Lower lobe of right lung (tissue), 2 donors: ENCODE data around the gene FFAR1. TPM values are rescaled to one million over a fixed set of nuclear protein-coding genes. Genes with fewer than 3 reads are reported as not detected.
A peak's percentile ranks its signal among the peaks of the same experiment; 100 is the strongest.

Experiments
- ATAC-seq, 2 donors: fragments of 200-7000 bp; cut with Tn5 transposase; one replicate each; pipeline ENCODE4 v1.9.1; 2020 to 2022; ENCODE audit warnings: mild to moderate bottlenecking in 2 of 2, moderate library complexity in 2 of 2
- DNase-seq: peaks from one replicate; pipeline ENCODE4 v3.0.0-alpha.2; 2020
- H3K27ac ChIP-seq: fragments of 200-600 bp; one replicate; pipeline ENCODE4 v1.8.0; 2022
- H3K27me3 ChIP-seq: fragments of 200-600 bp; one replicate; pipeline ENCODE4 v1.8.0; 2022; ENCODE audit warnings: low read depth
- H3K36me3 ChIP-seq: fragments of 200-600 bp; one replicate; pipeline ENCODE4 v1.8.0; 2022; ENCODE audit warnings: mild to moderate bottlenecking
- H3K4me1 ChIP-seq: fragments of 200-600 bp; one replicate; pipeline ENCODE4 v1.8.0; 2022
- H3K4me3 ChIP-seq: fragments of 200-600 bp; one replicate; pipeline ENCODE4 v1.8.0; 2022; ENCODE audit warnings: mild to moderate bottlenecking
- H3K9me3 ChIP-seq: fragments of 200-600 bp; one replicate; pipeline ENCODE4 v1.8.0; 2022
- CTCF ChIP-seq: fragments of 200-600 bp; IDR thresholded peaks from one replicate; pipeline ENCODE4 v1.8.0; 2022; ENCODE audit warnings: antibody characterized with exemption, mild to moderate bottlenecking
- intact Hi-C: fragments of 100-400 bp; cut with DNase I; formaldehyde crosslinking; loops from one replicate; pipeline ENCODE4 v1.11.0; 2022
- total RNA-seq: library from RNA; stranded (reverse); fragmentation: NEBNext Ultra II Directional; extraction: Animal tissue kit (Norgen Biotek cat#: 25700); gene quantifications from one replicate; pipeline ENCODE4 v1.2.1, GENCODE V29; 2021
- donor health status: DM: no; HTN: yes; CAD: no; lungs with severe emphysema.

FFAR1 gene
- total RNA-seq, 1 donor from 2014 or later, result not detected

- no peak overlapping the region for H3K27ac ChIP-seq
- ATAC-seq (no peak), DNase-seq (peak; percentile 20)
- H3K27me3 ChIP-seq, result peaks cover 5% of the 10 kb centered on the region
- intact Hi-C loops, result no loop called here
- no peaks in the 10 kb centered on the region for H3K36me3 ChIP-seq
- no peak overlapping the region for H3K4me3 ChIP-seq
- no peak for TF ChIP-seq CTCF
- no peaks in the 10 kb centered on the region for H3K9me3 ChIP-seq
- peaks cover 10% of the 10 kb centered on the region for H3K4me1 ChIP-seq
Observed at GRCh38 chr19:35344511-35345031, 3.1 kb upstream of the FFAR1 start.

GRCh38 chr19:35345671-35346111, 2.0 kb upstream of the FFAR1 start:
- Histone ChIP-seq H3K27ac (no peak overlapping the region), H3K36me3 (no peaks in the 10 kb centered on the region), H3K4me3 (no peak overlapping the region), H3K4me1 (peaks cover 10% of the 10 kb centered on the region), H3K27me3 (peaks cover 5% of the 10 kb centered on the region), H3K9me3 (no peaks in the 10 kb centered on the region)
- TF ChIP-seq CTCF, result no peak
- intact Hi-C loops, result no loop called here
- no peak for ATAC-seq
- peak; percentile 28 for DNase-seq

- Histone ChIP-seq H3K27me3 (peaks cover 6% of the 10 kb centered on the region), H3K4me1 (peaks cover 10% of the 10 kb centered on the region), H3K4me3 (no peak overlapping the region), H3K27ac (no peak overlapping the region), H3K36me3 (no peaks in the 10 kb centered on the region), H3K9me3 (no peaks in the 10 kb centered on the region)
- DNase-seq (peak; percentile 55), ATAC-seq (peak in 1 of 2 donors; percentile 43)
- intact Hi-C loops, result no loop called here
- no peak for TF ChIP-seq CTCF
Observed at GRCh38 chr19:35346193-35347052, 1.3 kb upstream of the FFAR1 start.

- DNase-seq (no peak), ATAC-seq (no peak)
- TF ChIP-seq CTCF, result no peak
- intact Hi-C loops, result no loop called here
- Histone ChIP-seq H3K9me3 (no peaks in the 10 kb centered on the region), H3K36me3 (no peaks in the 10 kb centered on the region), H3K4me1 (peaks cover 11% of the 10 kb centered on the region), H3K4me3 (no peak overlapping the region), H3K27me3 (peaks cover 12% of the 10 kb centered on the region), H3K27ac (no peak overlapping the region)
Observed at GRCh38 chr19:35347930-35348298, 212 bp downstream of the FFAR1 start.

GRCh38 chr19:35348911-35349611, 1.4 kb downstream of the FFAR1 start:
- Histone ChIP-seq H3K27ac (no peak overlapping the region), H3K4me3 (no peak overlapping the region), H3K4me1 (peaks cover 15% of the 10 kb centered on the region), H3K27me3 (peaks cover 12% of the 10 kb centered on the region), H3K36me3 (no peaks in the 10 kb centered on the region), H3K9me3 (no peaks in the 10 kb centered on the region)
- intact Hi-C loops, result no loop called here
- ATAC-seq (no peak), DNase-seq (peak; percentile 14)
- TF ChIP-seq CTCF, result no peak
